ENCODE data around the gene PBXIP1.
"Not testable (repeated sequence)": the region's sequence is repeated elsewhere in the genome, so short reads cannot be mapped to it uniquely, and the experiment has no call there.

The PBXIP1 gene

GRCh38 chr1:154936555-154937084, 19.3 kb downstream of the PBXIP1 start, which contains the start of gene PMVK:
TSS of gene PMVK (minus strand) at chr1:154936719. CDS start at chr1:154936685, 34 bp downstream.
- peak; percentile 93 for DNase-seq (ENCODE audit: low read depth)

GRCh38 chr1:154935749-154936554, 19.9 kb downstream of the PBXIP1 start:
- no peak for DNase-seq (ENCODE audit: low read depth)

GRCh38 chr1:154934358-154934948, 21.4 kb downstream of the PBXIP1 start:
- no peak for DNase-seq (ENCODE audit: low read depth)

- no peak for DNase-seq (ENCODE audit: low read depth)
Observed at GRCh38 chr1:154931940-154932487, 23.9 kb downstream of the PBXIP1 start.

- DNase-seq (ENCODE audit: low read depth), result no peak
Observed at GRCh38 chr1:154926201-154926600, 29.7 kb downstream of the PBXIP1 start.

GRCh38 chr1:154925335-154926170, 30.3 kb downstream of the PBXIP1 start:
- DNase-seq (ENCODE audit: low read depth), result no peak

GRCh38 chr1:154923695-154924094, 32.2 kb downstream of the PBXIP1 start:
- DNase-seq (ENCODE audit: low read depth), result no peak

- DNase-seq (ENCODE audit: low read depth), result no peak
Observed at GRCh38 chr1:154913273-154913672, 42.6 kb downstream of the PBXIP1 start.

GRCh38 chr1:154912755-154913154, 43.1 kb downstream of the PBXIP1 start:
- DNase-seq (ENCODE audit: low read depth), result no peak

- no peak for DNase-seq (ENCODE audit: low read depth)
Observed at GRCh38 chr1:154911691-154912550, 44.0 kb downstream of the PBXIP1 start.

- DNase-seq (ENCODE audit: low read depth), result no peak
Observed at GRCh38 chr1:154910851-154911250, 45.0 kb downstream of the PBXIP1 start.

- DNase-seq (ENCODE audit: low read depth), result no peak
Observed at GRCh38 chr1:154908937-154909336, 47.0 kb downstream of the PBXIP1 start.

GRCh38 chr1:154908129-154908528, 47.8 kb downstream of the PBXIP1 start:
- DNase-seq (ENCODE audit: low read depth), result not testable (repeated sequence)

GRCh38 chr1:154906621-154907081, 49.2 kb downstream of the PBXIP1 start:
- DNase-seq (ENCODE audit: low read depth), result no peak

- no peak for DNase-seq (ENCODE audit: low read depth)
Observed at GRCh38 chr1:154902938-154903566, 52.8 kb downstream of the PBXIP1 start.

- DNase-seq (ENCODE audit: low read depth), result no peak
Observed at GRCh38 chr1:154901591-154901990, 54.3 kb downstream of the PBXIP1 start.

GRCh38 chr1:154899041-154899440, 56.9 kb downstream of the PBXIP1 start:
- DNase-seq (ENCODE audit: low read depth), result no peak

GRCh38 chr1:154896771-154897286, 59.1 kb downstream of the PBXIP1 start:
- DNase-seq (ENCODE audit: low read depth), result no peak

GRCh38 chr1:154895798-154896197, 60.1 kb downstream of the PBXIP1 start:
- DNase-seq (ENCODE audit: low read depth), result no peak
